ELR (cell line): ENCODE results near the gene UNKL.
A peak's percentile ranks its signal among the peaks of the same experiment; 100 is the strongest.

Source experiments
- DNase-seq: peaks from one replicate; pipeline ENCODE4 v3.0.0-alpha.2; 2015; ENCODE audit warnings: low read depth

The UNKL gene

DNA sequence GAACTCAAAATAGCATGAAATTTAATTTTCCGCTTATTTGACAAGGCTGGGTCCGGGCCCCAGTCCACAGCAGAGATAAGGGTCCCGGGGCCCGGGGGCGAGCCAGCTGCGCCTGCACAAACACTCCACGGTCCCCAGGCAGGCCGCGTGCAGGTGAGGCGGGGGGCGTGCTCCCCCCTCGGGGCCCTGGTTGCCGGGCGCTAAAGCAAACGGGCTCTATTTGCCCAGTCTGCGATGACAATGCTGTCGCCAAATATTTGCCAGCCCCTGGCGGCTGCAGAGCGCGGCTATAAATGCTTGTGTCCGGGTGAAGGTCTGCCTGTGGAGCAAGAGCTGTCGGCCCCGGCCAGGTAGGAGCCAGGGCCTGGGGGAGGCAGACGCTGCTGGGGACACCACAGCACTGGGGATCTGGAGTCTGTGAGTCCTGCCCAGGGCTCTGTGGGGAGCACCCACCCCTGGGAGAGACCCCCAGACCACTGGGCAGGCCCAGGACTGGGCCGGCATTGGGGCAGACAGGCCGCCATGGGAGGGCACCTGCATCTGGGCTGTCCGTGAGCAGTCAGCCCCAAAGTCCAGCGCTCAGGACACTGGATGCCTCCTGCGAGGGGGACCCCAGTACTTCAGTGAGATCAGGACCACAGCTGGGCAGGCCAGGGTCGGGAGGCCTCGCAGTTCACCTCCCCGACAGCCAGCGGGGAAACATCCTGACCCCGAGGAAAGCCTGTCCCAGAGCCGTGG, 16.4 kb upstream of the UNKL start, which contains the start of gene PERCC1:
PERCC1 (plus strand) TSS at position 320 of the 738 bp plus-strand sequence. CDS start 1,516 bp downstream, outside the sequence.
- DNase-seq = no peak

DNA sequence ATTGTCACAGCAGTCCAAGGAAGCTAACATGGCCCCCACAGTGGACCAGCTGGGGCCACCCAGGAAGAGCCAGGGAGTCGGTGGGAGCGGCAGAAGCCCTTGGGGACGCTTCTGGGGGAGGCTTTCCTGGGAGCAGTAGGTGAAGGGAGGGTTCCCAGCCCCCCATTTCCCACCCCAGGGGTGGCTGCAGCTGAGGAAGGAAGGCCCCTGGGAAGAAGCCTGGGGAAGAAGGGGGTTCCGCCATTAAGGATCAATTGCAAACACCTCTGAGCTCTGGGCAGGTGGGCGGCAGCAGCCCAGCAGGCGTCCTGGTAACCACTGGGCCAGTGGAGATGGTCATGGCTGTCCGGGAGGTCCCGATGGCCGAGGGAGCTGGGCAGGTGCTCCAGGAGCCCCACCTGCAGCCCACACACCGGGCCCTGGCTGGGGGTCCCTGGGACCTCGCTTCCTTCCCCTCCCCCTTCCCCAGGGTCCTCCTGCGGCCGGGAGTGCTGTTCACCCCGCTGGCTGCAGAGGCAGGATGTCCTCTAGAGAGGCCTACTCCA, 15.8 kb upstream of the UNKL start:
- DNase-seq = no peak

DNA sequence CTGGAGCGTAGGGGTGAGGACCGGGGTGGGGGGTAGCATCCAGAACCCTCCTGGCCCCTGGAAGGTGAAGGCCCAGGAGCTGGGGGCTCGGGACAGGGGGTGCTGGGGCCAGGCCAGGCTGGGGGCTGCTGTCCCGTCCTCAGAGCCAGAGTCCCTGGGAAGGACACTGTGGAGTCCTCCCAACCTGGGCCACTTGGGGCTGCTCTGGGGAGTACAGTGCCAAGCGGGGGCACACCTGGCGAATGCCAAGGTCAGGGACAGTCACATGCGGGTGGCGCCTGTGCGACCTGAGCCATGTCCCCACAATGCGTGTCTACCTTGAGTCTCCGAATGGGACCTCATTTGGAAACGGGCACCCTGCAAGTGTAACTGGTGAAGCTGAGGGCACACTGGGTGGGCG, 15.1 kb upstream of the UNKL start:
- no peak for DNase-seq

DNA sequence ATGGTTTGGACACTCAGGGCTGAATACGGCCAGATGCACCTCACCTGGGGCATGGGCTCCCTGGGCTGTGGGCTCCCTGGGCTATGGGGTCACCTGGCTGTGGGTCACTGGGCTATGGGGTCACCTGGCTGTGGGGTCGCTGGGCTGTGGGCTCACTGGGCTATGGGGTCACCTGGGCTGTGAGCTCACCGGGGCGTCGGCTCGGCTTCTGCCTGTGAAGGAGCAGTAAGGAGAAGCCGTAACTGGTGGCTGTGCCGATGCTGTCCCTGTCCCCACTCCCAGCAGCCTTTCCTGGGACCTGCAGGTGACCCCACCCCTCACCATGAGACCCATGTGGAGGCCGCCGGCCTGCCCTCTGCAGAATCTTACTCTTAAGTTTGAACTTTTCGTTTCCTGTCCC, 14.5 kb upstream of the UNKL start:
- no peak for DNase-seq

DNA sequence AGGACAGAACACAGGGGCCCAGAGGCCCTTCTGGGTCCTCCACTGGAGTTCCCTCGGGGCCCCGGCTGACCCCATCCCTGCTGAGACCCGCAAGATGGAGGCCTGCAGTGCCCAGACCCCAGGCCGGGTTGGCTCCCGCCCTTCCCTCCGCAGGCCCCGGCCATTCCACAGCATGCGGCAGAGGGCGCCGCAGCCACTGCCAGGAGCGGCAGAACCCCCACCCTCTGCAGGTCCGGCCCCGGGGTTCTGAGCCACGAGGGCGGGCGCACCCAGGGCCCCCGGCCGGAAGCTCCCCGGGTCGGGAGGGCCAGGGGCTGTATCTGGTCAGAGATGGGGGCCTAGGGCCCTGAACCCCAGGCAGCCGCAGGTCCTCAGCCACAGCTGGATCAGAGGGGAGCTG, 14.0 kb upstream of the UNKL start:
- peak; percentile 19 for DNase-seq

DNA sequence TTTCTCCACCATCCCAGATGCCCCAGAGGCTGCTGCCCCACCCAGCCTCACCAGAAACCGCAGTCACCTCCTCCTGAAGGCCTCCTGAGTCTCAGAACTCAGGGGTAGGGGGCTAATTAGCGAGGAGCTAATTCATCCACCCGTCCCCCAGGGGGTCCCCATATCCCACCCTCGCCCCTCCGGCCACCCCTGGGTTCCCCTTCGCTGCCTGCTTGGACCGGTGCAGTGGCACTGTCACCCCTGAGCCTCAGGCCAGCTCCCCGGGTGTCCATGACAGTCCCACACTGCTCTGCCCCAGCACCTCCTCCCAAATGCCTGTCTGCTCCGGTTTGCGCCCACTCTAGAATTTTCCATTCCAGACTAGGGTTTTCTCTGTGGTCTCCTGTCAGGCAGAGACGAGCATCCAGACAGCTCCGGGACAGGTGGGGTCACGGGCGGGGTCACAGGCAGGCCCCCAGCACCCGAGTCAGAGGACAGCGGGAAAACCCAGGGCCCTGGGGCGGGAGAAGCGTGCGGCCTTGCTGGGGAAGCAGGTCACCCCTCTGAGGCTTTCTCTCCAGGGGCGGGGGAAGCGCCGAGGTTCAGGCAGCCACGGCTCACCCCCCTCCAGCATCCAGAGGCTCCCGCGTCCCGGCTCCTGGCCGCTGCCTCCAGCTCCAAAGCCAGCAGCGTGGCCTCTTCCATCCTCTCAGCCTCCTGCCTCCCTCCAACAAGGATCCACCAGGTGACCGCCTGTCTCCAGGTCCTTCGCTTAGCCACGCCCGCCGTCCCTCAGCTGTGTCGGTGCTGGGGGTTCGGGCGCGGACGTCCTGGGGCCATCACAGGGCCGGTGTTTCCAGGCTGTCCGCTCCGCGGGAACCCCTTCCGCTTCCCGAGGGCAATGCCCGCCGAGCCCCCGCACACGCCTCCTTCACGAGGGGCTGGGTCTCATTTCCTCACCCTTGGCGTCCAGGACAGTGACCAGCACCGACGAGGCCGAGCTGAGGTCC, 13.3 kb upstream of the UNKL start:
- DNase-seq = no peak

DNA sequence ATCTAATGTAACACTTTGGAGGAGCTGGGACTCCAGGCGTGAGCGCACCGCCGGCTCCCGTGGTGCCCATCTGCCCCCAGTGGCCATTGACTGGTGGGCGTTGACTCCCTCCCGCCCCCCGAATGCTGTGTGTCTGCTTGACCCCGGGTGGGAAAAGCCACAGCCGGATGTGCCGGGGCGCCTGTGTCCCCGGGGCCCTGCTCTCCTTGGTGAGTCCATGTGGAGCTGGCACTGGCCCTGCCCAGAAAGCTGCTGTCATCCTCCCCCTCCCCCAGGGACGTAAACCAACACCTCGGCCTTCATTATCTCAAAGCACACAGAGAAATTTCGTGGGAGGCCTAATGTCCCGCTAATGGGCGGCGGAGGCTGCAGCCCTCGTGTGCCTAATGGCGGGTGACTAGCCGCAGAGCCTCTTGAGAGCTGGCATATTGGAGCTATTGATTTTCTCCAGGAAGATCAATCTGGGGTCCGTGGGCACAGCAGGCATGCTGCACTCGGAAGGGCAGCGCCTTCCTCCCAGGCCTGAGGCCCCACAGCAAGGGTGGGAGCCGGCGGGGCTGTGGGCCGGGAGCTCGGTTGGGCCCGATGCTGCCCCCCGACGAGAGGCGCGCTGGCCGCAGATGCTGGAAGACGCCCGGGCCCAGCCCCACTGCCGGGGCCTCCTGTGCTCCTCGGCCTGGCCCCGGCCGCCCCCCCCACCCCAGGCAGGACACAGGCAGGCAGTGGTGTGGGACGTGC, 12.4 kb upstream of the UNKL start:
- DNase-seq = no peak

DNA sequence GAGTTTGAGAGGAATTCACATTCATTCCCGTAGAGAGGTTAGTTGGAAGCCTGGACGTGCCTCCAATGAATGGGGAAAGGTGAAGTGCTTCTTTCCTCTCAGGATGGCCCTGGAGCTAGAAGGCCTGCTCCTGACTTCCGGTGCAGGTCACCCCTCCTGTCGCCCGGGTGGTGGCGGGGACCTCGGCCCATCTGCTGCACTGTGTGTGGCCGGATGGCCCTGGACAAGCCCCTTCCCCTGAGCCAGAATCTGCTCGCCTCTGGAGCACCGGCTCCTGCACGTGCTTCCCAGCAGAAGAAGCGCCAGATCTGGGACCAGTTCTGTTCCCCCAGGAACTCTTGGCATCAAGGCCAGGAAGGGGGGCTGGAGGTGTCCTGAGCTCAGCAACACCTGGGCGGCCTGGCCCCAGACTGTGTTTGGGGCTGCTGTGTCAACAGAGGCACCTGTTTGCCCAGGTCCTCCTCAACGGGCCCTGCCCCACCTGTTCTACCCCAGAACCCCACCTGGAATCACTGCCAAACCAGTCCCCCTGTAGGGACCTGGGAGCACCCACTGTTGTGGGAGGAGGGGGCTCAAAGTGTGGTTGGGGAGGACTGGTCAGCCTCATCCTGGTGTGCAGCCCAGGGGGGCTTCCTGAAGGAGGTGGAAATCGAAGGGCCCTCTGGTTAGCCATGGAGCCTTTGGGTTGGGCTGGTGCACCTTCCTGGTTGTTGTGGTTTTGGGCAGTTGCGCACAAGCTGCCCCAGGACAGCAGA, 11.3 kb upstream of the UNKL start:
- no peak for DNase-seq

DNA sequence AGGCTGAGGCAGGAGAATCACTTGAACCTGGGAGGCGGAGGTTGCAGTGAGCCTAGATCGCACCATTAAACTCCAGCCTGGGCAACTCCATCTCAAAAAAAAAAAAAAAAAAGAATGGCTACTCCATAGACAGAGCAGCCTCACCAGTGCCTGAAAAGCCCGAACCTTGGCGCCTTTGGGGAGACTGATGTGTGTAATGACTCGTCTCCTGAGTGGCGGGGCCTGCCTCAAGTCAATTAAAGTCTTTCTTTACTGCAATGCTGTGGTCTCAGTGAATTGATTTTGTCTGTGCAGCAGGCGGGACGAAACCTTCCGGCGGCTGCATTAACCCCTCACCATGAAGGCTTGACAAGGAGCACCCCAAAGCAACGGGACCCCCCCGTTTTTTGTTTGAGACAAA, 9.5 kb upstream of the UNKL start:
- no peak for DNase-seq

DNA sequence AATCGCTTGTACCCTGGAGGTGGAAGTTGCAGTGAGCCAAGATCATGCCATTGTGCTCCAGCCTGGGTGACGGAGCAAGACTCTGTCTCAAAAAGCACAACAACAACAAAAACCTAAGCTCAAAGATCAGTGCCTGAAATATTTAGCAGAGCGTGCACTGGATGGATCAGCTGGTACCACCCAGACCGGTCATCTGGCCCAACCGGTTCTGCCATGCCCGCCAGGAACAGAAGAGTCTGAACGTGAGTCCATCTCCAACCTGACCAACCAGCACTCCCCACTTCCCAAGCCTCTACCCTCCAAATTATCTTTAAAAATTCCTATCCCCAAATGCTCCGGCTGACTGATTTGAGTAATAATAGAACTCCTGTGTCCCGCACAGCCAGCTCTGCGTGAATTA, 7.6 kb upstream of the UNKL start:
- DNase-seq = no peak

DNA sequence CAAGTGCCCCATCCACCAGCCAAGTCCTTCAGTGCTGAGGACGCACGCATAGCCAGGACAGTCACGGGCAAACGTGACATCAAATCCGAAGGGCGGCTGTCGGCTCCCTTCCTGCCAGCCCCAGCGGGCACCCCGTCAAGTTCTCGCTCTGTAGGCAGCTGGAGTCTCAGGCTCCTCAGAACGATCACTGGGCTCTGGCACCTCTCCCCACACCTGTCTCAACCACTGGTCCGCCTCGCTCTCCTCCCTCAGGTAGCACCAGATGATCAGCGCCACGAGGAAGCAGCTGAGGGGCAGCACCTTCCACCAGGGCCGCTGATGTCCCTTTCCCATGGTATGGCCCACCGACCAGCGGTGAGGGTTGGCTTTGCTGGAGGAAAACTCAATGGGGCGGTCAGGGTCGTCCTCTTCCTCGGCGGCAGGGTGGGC, 5.6 kb upstream of the UNKL start:
- DNase-seq = peak; percentile 19

DNA sequence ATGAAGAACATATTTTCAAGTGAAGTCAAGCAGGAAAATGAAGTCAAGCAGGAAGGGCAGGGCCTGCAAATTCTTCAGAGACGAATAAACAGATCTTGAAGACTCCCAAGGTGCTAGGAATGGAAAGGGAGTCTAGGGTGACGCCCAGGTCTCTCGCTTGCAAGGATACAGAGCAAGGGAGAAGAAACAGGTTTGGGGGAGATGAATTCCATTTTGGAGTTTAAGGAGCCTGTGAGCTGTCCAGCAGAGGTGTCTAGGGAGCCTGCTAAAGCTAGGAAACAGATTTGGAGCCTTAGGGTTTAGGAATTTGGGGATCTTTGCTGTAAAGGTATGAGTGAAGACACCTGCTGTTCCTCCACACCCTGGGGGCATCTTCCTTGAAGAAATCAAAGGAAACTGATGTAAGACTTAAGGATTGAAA, 2.0 kb upstream of the UNKL start:
- DNase-seq = peak; percentile 16

DNA sequence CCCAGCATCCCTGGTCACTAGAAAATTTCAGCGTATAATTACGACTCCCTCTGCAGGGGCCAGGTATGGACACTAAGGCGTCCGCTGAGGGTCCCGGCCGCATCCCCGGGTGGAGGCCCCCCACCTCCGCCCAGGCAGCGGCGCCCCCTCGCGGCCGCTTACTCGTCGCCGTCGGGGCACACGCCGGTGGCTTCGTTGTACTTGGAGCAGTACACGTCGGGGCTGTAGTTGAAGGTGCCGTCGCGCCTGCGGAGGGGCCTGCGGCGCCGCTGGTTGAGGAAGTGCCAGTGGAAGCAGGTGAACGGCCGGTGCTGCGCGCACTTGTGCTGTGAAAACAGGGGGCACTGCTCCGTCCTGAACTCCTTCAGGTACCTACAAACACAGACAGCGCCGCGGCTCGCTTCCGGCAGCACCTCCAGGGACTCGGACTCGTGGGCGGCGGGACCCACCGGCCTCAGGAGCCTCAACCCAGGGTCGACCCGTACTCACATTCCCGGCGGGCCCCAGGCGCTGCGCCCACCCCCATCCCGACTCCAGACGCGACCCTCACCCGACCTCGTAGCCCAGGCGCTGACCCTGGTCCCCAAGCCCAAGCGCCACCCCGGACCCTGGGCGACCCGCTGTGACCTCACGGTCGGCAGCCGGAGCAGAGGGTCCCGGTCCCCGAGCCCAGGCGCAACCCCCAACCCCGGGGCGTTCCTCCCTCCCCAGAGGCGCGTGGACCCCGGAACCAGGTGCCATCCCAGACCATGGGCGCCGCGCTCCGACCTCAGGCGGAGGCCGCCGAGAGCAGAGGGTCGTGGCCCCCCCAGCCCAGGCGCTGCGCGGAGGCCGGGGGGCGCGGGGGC, 596 bp downstream of the UNKL start:
- DNase-seq = peak; percentile 49

DNA sequence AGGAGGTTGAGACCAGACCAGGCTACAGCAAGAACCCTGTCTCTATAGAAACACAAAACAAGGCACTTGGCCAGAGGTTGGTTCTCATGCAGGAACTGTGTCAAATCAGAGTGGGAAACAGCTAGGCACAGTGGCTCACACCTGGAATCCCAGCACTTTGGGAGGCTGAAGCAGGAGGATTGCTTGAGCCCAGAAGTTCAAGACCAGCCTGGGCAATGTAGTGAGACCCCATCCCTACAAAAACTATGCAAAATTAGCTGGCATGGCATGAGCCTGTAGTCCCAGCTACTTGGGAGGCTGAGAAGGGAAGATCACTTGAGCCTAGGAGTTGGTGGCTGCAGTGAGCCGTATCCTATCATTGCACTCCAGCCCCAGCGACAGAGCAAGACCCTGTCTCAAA, 1.7 kb downstream of the UNKL start:
- no peak for DNase-seq

DNA sequence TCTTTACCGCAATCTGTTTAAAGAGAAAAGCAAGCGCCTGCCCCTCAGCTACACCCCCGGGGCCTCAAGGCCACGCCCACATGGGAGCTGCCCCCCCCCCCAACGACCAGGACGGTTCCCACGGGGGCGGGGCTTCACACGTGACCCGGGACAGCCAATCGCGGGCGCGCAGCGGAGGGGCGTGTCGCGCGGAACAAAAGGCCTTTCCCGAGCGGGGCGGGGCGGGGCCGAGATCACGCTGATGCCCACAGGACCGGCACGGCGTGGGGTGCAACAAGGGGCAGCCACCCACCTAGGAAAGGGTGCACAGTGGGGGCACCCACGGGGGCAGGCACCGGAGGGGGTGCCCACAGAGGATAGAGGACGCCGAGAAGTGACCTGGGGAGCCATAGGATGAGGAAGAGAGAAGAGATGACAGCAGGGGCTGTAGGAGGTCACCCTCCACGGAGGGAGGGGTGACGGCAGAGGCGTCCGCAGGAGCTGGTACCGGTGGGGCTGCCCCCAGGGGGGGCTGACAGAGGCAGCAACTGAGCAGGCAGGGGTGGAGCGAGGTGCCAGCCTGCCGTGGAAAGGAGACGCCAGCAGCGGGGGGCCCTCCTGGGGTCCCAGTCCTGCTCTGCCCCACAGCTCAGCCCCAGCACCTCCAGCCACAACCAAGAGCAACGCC, 6.2 kb downstream of the UNKL start:
- DNase-seq = peak; percentile 91

DNA sequence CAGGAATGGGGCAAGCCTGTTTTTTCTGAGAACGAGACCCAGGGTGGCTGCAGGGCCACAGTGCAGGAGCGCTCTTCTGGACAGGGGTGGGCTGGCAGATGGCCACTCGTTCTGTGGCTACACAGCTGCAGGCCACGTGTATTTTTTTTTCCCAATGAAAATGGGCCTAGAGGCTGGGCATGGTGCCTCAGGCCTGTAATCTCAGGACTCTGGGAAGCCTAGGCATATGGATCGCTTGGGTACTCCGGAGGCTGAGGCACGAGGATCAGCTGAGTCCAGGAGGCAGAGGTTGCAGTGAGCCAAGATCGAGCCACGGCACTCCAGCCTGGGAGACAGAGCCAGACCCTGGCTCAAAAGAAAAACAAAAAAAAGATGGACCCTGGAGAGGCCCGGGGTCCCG, 6.8 kb downstream of the UNKL start:
- no peak for DNase-seq

DNA sequence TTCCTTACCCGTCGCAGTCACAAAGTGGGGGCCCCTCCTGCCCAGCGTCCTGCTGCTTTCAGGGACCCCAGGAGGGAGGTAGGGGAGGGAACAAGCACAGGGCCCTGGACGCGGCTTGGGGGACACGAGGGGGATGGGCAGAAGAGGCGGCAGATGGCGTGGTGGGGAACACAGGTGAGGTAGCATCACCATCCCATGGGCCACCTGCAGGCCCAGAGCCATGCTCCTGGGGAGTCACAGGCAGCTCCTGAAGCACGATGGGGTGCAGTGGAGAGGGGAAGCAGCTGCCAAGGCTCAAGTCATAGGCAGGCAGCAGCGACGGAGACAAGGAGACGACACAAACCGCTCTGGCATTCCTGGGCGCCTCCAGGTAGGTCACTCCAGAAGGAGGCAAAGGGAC, 10.8 kb downstream of the UNKL start:
- DNase-seq = no peak

DNA sequence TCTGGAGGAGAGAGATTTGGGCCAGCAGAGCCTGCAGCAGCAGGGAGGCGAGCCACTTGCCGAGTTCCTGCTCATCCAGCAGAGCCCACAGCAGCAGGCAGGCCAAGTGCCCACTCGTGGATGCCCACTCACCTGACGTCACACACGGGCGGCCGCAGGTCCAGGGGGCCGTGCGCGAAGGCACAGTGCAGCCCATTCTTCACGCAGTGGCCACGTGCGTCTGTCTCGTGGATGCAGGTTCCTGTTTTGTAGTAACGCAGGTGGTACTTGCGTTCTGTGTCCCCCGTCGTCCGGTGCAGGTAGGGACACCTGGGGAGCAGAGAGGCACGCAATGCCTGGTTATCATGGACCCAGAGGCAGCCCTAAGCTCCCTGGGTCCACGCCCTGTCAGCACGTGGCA, 11.5 kb downstream of the UNKL start:
- DNase-seq = no peak

DNA sequence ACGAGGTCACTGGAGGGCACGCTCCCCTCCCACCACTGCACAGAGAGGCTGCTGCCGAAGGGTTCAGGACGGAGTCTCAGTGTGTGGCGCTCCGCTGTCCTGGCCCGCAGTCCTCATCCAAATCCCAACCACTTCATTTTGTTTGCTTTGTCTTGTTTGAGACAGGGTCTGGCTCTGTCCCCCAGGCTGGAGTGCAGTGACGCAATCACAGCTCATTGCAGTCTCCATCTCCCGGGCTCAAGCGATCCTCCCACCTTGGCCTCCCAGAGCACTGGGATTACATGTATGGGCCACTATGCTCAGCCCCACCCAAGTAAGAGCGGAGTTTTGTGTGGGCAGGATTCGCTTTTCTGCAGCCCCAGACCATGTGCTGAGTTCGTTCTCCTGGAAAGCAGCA, 12.7 kb downstream of the UNKL start:
- no peak for DNase-seq
